HG02938 (cell line): ENCODE results near the gene CHD3.

Experiments
- ATAC-seq: cut with Tn5 transposase; IDR thresholded peaks from one replicate; pipeline ENCODE4 v1.9.1; 2021; ENCODE audit warnings: mild to moderate bottlenecking, moderate library complexity; ENCODE audit not compliant: unreplicated experiment

Gene CHD3

DNA sequence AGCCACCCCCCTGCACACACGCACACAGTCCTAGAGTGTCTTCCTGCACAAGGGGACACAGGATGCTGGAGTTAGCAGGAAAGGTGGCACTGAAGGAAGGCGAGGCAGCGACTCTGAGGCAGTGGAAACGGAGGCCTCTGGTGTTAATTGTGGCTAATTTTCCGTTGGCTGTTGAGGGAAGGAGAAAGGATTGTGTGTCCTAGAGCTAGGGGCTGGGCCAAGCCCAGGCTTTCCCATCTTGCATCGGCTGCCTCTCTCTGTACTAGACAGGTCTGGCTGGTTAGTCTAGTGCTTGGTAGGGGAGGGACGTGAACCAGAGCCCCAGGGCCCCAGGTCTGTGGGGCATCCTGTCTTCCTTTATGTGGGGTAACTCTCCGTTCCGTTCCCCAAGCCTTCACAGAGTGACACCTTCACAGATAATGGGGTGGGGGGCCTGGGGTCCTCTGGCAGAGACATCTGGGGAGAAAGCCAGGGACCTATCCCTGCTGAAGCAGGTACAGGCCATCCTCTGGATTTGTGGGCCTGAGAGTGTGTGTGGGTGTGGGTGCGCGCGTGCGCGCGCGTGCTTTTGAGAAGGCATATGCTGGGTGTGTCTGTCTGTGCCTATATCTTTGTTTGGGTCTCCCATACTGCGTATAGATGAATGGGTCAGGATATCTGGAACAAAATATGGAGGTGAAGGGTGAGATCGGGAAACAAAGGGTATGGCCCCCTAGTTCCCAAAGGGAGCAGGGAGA lies at the start of gene CHD3:
Gene CHD3, plus strand, starts transcription at position 606 of the 737 bp plus-strand sequence. CDS start 212 bp downstream, outside the sequence.
- ATAC-seq = no peak

DNA sequence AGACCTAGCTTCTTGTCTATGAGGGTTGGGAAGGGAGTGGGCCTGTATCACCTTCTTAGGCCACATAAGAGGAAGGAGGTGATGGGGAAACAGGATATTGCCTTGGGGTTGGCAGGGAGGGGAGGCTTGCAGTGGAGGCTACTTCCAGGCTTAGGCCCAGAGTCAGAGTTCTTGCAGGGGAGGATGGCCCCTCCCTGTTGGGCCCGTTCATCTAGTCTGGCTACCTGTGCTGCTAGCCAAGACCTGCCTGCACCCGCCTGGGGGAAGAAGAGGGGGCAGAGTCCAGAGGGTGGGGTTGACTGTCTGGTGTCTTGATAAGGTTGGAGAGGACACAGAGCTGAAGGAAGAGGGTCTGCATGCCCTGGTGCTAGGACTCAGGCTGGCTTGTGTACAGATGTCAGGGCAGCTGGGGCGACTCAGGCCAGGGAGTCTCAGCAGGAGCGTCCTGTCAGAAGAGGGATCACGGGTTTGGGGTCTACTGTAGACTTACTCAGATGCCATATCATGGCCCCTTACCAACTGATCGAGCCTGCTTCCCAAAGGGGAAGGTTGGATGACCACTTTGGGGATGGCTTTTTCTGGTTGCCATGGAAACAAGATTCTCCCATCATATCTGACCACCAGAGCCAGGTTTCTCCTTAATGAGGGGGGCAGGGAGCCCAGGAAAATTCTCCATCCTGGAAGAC lies 49.3 kb upstream of the CHD3 start:
- ATAC-seq = no peak

DNA sequence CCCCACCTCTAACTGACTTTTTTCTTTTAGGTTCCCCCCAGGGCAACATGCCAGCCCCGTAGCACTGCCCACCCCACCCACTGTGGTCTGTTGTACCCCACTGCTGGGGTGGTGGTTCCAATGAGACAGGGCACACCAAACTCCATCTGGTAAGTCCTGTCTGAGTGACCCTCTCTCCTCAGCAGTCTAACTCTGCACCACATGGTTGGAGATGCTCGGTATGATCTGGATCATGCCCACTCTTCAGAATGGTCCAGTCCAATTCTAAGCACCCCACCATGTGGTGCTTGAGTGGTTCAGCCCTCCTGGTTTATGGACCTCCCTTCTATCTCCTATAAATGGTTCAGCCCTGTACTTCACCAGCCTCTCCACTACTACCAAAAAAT lies 48.7 kb upstream of the CHD3 start:
- no peak for ATAC-seq

DNA sequence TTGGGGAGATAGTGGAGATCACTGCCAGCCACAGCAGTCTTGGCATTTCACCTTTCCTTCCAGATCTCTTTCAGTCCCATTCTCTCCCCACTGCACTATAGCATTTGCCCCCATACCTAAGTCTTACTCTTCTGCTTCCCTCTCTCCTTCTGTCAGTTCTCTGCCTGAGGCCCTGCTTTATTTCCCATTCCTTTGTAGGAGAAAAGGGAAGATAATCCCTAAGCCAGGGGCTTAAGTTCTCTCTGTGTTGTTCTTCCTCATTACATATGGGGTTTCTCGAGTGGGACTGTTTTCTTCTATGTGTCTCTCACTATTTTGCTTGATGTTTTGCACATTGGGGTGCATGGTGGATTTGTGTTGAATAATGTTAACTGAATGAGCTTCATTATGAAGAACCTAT lies 48.1 kb upstream of the CHD3 start:
- no peak for ATAC-seq

DNA sequence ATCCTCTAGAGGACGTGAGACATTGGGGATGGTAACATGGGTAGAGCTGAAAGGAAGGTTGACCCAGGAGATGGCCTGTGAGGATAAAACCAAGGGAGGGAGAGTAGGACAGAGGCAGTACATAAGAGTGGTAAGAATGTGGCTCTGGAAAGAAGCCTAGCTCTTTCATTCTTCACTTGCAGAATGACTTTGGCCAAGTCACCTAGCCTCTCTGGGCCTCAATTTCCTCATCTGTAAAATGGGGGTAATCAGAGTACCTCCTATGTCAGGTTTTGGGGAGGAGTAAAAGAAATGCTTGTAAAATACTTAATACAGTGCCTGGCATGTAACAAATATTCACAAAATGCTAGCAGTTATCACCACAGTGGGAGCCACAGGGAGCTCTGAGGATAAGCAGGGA lies 47.7 kb upstream of the CHD3 start:
- ATAC-seq = no peak

DNA sequence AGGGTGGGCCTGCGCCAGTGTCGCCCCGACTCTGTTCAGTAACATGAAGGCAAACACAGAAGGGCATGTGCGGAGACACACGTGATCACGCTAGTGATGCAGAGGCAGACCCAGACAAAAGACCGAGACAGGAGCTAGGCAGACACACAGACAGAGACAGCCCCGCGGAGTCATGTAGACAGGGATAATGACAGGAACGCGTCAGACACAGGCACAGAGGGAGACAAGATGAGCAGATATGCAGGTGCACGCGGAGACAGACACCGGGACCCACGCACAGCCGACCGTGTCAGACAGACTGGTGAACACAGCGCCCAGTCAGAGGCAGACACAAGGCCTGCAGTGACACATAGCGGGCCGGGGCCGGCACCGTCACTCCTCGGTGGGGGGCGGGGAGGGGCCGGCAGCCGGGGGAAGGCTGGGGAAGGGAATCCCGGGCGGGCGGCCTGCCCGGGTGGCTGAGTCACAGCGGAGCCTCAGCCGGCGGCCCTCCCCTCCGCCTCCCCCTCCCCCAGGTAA lies 47.1 kb upstream of the CHD3 start:
- ATAC-seq = no peak

DNA sequence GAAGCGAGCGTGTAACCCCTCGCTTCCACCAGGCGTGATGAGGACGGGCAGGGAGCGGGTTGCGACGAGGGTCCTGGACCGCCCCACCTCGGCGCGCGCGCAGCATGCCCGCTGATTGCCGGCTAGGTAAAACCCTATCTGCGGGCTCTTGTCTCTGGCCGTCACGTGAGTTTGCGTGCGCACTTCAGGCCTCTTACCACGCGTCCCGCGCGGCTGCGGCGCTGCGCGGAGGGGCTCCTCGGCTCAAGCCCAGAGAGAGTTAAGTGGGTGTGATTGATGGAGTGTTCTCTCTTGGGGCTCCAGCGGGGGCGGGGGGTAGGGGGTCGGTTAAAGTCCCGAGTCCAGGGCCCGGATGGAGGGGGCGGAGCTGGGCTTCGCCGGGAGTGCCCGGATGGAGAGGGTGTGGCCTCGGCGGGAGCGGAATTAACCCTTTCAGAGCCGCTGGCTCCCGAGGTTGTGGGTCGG lies 46.6 kb upstream of the CHD3 start:
- peak; percentile 13 for ATAC-seq

DNA sequence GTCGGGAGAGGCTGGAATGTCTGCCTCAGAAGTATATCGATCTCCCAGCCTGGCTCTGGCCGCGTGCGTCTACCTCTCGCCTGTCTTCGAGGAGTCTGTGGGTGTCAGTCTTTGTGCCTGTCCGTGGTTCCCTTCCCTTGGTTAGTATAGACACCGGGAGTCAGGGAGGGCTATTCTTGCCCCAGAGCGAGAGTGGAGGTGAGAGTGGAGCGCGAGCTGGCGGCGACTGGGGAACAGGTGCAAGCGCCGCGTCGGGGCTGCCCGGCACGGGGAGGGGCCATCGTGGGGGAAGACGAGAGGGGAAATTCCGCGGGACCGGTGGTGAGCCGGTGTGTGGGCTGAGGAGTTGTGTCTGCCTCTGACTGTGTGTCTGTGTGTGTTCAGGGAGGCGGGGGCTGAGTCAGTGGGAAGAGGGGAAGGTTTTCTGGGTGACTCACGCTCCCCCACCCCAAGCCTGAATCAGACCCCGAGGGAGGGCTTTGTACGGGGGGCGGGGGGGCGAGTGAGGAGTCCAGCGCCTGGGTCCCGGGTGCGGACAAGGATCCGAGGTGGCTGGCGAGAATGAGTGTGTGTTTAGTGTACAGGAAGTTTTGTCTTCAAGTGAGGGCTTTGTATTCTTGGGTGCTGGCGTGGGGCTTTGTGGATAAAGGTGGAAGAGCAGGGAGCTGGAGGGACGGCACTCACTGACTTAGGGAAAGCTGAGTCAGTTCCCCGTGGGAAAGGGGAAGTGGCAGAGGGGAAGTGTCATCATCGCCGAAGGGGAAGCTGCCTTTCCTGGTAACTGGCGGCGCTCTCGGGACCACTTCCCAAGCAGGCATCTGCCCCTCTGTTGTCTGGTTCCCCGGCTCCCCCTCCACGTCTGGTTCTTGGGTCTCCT lies 46.0 kb upstream of the CHD3 start:
- peak; percentile 22 for ATAC-seq

DNA sequence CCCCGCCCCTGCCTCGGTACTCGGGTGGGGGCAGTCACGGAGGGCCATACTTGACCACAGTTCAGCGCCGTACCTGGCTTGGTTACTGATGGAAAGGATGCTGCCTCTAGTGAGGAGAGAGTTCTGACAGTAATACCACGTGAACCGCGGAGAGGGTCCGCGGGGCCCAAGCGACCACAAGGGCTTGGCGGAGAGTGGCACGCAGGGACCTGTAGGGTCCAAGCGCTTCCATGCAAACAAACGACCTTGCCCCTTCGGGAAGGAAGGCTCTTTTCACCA lies 45.4 kb upstream of the CHD3 start:
- ATAC-seq = no peak

DNA sequence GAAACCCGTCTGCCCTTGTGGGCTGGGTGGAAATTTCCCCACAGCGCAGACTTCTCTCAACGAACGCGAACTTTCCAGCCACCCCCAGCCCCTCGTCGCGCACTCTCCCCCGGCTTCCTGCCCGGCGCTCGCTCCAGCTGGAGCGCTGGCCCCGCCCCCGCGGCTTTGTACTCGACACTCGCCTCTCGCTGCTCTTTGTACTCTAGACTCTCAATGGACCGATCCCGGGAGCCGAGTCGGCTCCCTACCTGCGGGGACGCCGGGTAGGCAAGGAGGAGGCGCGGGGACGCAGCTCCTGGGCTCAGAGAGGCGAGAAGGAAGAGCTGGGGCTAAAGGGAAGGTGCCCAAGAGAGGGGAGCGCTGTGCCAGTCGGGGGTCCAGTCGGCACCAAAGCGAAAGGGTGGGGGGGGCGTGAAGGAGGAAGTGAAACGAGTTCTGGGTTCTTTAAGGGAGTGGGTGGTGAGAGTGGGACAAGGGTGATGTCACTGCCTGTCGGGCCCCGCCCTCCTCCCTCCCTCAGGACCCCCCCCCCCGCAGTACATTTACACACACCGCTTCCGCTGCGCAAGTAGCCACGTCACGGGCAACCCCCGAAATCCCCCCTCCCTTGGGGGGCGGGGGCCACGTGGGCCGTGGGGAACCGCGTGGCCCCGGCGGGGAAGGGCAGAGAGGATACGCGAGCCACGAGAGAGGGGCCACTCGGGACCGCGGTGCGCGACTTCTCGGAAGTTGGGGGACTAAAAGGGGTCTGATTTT lies 44.9 kb upstream of the CHD3 start:
- no peak for ATAC-seq

DNA sequence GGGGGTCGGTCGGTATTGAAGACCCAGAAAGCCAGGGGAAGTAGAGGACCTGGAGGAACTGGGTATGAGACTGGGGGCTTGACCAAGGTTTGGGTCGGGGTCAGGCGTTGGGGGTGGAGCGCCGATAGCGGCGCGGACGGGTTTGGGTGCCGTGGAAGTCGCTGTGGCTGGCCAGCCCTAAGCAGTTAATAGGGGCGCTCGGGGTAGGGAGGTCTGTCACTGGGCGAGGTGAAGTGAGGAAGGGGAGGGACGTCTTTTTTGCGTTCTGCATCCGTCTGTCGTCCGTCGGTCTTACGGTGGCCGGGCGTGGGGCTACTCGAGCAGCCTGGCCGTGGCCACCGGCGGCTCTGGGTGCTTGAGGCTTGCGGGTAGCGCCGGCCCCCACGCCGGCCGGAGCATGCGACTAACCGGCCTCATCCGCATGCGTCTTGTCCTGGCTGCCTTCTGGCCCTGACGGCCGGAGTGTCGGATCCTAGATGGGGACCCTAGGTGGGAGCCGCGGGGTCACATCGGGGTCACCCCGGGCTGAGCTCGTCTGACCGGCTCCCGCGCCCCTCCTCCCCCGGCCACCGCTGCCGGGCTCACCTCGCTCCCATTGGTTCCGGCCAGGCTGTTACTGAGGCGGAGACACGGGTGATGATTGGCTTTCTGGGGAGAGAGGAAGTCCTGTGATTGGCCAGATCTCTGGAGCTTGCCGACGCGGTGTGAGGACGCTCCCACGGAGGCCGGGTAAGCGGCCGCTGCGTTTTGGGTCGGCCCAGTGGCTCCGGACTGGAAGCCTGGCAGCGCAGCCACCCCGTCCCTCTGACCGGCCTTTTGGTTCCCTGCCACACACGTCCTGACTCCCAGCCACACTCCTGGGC lies 44.1 kb upstream of the CHD3 start:
- ATAC-seq = peak; percentile 42

DNA sequence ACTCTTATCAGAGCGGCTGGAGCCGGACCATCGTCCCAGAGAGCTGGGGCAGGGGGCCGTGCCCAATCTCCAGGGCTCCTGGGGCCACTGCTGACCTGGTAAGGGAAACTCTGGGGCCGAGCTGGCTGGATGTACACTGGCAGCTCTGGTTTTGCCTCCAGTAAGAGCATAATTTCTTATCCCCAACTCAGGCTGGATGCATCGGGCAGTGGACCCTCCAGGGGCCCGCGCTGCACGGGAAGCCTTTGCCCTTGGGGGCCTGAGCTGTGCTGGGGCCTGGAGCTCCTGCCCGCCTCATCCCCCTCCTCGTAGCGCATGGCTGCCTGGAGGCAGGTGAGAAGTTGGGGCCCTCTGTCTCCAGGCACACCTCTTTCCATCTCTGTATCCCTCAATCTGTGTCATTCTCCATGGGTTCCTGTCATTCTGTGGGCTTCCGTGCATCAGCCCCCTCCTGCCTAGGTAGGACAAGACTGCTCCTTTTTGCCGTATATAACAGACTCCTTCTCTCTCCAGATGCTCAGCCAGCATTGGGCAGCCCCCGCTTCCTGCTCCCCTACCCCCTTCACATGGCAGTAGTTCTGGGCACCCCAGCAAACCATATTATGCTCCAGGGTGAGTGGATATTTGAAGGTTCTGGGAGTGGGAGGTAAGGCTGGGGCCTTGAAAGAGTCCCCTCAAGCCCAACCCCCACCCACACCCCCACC lies 43.1 kb upstream of the CHD3 start:
- ATAC-seq = no peak

DNA sequence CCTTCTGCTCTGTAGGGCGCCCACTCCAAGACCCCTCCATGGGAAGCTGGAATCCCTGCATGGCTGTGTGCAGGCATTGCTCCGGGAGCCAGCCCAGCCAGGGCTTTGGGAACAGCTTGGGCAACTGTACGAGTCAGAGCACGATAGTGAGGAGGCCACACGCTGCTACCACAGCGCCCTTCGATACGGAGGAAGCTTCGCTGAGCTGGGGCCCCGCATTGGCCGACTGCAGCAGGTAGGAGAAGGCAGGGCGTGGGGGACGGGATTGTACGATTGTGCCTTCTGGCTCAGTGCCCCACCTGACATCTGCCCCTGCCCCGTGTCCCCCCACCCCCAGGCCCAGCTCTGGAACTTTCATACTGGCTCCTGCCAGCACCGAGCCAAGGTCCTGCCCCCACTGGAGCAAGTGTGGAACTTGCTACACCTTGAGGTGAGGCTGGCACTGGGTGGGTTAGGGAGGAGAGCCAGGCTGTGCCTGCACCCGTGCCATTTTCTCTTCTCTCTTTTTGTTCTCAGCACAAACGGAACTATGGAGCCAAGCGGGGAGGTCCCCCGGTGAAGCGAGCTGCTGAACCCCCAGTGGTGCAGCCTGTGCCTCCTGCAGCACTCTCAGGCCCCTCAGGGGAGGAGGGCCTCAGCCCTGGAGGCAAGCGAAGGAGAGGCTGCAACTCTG lies 42.4 kb upstream of the CHD3 start:
- no peak for ATAC-seq

DNA sequence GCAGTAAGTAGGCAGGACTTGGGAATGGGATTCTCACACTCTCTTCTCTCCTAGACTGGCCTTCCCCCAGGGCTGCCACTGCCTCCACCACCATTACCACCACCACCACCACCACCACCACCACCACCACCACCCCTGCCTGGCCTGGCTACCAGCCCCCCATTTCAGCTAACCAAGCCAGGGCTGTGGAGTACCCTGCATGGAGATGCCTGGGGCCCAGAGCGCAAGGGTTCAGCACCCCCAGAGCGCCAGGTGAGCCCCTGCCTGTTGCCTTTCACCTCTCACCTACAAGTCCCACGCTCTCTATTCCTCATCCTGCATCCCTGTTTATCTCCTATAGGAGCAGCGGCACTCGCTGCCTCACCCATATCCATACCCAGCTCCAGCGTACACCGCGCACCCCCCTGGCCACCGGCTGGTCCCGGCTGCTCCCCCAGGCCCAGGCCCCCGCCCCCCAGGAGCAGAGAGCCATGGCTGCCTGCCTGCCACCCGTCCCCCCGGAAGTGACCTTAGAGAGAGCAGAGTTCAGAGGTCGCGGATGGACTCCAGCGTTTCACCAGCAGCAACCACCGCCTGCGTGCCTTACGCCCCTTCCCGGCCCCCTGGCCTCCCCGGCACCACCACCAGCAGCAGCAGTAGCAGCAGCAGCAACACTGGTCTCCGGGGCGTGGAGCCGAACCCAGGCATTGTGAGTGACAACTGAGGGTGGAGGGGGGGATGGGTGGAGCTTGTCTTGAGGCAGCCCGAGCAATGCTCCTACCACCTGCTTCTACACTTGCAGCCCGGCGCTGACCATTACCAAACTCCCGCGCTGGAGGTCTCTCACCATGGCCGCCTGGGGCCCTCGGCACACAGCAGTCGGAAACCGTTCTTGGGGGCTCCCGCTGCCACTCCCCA lies 41.6 kb upstream of the CHD3 start:
- no peak for ATAC-seq

DNA sequence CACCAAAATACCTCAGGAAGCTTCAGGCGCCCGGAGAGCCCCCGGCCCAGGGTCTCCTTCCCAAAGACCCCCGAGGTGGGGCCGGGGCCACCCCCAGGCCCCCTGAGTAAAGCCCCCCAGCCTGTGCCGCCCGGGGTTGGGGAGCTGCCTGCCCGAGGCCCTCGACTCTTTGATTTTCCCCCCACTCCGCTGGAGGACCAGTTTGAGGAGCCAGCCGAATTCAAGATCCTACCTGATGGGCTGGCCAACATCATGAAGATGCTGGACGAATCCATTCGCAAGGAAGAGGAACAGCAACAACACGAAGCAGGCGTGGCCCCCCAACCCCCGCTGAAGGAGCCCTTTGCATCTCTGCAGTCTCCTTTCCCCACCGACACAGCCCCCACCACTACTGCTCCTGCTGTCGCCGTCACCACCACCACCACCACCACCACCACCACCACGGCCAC lies 40.4 kb upstream of the CHD3 start:
- ATAC-seq = no peak

DNA sequence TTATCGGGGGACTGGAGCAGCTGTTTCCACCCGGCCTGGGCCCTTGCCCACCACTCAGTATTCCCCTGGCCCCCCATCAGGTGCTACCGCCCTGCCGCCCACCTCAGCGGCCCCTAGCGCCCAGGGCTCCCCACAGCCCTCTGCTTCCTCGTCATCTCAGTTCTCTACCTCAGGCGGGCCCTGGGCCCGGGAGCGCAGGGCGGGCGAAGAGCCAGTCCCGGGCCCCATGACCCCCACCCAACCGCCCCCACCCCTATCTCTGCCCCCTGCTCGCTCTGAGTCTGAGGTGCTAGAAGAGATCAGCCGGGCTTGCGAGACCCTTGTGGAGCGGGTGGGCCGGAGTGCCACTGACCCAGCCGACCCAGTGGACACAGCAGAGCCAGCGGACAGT lies 39.9 kb upstream of the CHD3 start:
- no peak for ATAC-seq

DNA sequence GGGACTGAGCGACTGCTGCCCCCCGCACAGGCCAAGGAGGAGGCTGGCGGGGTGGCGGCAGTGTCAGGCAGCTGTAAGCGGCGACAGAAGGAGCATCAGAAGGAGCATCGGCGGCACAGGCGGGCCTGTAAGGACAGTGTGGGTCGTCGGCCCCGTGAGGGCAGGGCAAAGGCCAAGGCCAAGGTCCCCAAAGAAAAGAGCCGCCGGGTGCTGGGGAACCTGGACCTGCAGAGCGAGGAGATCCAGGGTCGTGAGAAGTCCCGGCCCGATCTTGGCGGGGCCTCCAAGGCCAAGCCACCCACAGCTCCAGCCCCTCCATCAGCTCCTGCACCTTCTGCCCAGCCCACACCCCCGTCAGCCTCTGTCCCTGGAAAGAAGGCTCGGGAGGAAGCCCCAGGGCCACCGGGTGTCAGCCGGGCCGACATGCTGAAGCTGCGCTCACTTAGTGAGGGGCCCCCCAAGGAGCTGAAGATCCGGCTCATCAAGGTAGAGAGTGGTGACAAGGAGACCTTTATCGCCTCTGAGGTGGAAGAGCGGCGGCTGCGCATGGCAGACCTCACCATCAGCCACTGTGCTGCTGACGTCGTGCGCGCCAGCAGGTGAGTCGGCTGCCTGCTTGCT lies 39.3 kb upstream of the CHD3 start:
- ATAC-seq = no peak
